LNCaP clone FGC (cell line): Measurements from ENCODE around the gene LCN10.

Experiments
- DNase-seq: peaks from one replicate; pipeline ENCODE4 v3.0.0-alpha.2; 2011; ENCODE audit warnings: low read depth
- H3K4me3 ChIP-seq: 2 replicates; pipeline ENCODE4 v1.5.1; 2011; ENCODE audit warnings: mild to moderate bottlenecking, low read depth, low read length, control low read depth
- TF ChIP-seq, protein P1 (sequence below): IDR thresholded peaks from 2 replicates; pipeline ENCODE4 v1.5.1; 2012; ENCODE audit warnings: mild to moderate bottlenecking; ENCODE audit not compliant: control insufficient read depth, insufficient read depth; ENCODE audit errors: extremely low read depth

The LCN10 gene

DNA sequence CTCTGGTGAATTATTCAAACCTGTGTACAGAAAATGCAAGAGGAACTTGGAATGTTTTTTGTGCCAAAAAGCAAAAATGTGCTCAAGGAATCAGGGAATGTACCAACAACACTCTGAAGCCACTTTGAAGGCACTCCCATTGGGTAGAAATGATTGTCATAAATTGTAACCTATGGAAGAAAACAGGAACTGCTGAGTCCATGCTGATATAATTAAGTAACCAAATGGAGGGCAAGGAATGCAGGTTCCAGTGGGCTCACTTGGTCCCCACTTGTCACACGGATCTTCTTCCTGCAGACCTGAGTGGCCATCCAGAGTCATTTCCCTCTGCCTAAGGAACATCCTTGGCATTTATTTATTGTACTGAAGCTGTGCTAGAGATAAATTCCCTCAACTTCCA is 8.5 kb upstream of the LCN10 start:
- no peak overlapping the region for H3K4me3 ChIP-seq
- TF ChIP-seq, protein P1, sequence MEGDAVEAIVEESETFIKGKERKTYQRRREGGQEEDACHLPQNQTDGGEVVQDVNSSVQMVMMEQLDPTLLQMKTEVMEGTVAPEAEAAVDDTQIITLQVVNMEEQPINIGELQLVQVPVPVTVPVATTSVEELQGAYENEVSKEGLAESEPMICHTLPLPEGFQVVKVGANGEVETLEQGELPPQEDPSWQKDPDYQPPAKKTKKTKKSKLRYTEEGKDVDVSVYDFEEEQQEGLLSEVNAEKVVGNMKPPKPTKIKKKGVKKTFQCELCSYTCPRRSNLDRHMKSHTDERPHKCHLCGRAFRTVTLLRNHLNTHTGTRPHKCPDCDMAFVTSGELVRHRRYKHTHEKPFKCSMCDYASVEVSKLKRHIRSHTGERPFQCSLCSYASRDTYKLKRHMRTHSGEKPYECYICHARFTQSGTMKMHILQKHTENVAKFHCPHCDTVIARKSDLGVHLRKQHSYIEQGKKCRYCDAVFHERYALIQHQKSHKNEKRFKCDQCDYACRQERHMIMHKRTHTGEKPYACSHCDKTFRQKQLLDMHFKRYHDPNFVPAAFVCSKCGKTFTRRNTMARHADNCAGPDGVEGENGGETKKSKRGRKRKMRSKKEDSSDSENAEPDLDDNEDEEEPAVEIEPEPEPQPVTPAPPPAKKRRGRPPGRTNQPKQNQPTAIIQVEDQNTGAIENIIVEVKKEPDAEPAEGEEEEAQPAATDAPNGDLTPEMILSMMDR: no peak
- DNase-seq: no peak

DNA sequence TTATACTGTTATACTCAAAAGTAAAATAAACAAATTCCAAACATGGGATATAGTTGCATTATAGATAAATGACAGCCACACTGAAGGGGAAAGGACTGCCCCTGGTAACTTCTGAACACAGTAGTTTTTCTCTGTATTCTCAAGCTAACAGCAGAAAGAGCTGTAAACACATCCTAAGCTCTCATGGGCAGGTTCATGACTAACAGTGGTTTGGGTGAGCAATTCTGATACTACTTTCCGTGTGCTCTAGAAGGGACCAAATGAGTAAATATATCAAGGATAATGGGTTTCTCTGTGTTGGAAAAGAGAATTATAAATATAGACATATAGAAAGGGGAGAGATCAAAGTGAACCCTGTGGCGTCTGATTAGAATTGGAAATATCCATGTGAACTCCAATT is 7.8 kb upstream of the LCN10 start:
- no peak for DNase-seq
- TF ChIP-seq, protein P1: no peak
- H3K4me3 ChIP-seq: no peak overlapping the region

DNA sequence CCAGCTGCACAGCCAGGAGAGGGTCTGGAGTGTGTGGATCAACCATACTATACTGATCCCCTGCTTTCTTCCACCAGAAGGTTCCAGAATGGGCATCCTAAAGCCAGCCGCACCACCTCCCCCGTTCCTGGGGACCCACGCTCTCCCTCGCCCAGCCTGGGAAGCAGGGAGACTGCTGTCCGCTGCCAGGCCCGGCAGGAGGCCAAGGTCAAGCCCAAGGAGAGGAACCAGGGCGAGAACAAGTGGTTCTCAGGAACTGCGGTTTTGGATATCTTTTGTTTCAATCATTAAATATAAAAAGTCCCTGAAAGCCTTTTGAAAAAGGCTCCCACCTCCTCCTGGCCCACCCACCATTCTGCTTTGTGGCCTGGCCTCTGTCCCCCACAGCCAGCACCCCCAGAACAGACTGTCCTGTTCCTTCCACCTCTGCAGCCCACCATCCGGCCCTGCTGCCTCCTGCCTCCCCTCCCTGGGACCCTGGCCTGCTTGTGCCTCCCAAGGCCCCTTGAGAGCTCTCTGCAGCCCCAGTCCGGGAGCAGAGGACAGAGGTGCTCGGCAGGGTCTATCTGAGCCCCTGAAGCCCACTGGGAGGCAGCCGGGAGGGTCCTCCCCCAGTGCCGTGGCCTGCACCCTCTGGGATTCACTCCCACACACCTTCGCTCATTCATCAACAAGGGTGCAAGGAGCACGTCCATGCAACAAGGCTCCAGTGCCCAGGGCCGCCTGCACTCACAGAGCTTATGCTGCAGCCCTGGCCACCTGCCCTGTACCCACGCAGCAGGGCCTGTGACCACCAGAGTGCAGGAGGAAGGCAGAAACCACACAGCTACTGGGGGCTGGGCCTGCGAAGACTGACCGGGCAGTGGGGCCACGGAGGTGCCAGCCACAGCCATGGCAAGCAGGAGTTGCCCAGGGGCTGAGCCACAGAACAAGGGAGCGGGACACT is 6.2 kb upstream of the LCN10 start:
- no peak for DNase-seq
- TF ChIP-seq, protein P1: no peak
- H3K4me3 ChIP-seq: no peak overlapping the region

DNA sequence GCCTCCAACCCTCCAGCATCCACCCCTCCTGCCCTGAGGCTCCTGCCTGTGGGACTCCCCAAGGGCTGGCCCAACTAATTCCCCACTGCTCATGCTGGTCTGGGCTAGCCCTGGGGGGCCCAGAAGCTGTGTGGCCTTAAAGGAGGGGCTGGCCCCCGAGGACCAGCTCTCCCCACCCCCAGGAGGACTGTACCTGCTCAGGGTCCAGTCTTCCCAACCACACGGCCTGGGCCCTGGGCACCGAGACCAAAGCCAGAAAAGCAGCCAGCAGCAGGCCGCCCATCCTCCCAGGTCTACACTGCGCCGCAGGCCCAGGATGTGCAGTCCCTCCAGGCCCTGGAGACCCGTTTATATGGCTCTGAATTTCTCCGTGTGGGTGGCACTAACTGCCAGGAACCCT is 5.5 kb upstream of the LCN10 start, which contains the start of gene LCN6:
TSS of gene LCN6 (minus strand) at position 325 of the 400 bp plus-strand sequence. CDS start at position 283, 42 bp downstream.
- H3K4me3 ChIP-seq: no peak within 1 kb of the TSS
- no peak for DNase-seq
- TF ChIP-seq, protein P1: no peak

DNA sequence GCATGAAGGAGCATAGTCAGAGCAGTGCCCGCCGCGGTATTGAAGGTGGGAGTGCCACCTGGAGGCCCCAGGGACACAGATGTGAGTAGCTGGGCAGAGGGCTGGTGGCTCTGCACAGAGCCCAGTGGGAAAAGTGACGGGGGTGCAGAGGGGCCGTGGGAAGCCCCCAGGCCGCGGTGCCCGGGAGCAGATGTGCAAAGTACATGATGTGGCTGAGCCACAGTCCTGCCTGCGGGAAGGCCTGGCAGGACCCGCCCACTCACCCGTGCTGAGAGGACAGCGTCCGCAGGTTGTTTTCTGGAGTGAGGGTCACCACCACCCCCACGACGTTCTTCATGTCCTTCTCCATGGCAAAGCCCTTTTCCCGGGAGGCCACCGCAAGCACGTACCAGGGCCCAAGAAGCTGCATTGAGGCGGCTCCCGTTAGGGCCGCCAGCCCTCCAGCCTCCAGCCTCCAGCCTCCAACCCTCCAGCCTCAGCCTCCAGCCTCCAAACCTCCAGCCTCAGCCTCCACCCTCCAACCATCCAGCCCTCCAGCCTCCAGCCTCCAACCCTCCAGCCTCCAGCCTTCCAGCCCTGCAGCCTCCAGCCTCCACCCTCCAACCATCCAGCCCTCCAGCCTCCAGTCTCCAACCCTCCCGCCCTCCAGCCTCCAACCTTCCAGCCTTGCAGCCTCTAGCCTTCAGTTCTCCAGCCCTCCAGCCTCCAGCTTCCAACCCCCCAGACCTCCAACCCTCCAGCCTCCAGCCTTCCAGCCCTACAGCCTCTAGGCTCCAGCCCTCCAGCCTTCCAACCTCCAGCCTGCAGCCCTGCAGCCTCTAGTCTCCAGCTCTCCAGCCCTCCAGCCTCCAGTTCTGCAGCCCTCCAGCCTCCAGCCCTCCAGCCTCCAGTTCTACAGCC is 4.7 kb upstream of the LCN10 start:
- H3K4me3 ChIP-seq: no peak overlapping the region
- TF ChIP-seq, protein P1: no peak
- no peak for DNase-seq

DNA sequence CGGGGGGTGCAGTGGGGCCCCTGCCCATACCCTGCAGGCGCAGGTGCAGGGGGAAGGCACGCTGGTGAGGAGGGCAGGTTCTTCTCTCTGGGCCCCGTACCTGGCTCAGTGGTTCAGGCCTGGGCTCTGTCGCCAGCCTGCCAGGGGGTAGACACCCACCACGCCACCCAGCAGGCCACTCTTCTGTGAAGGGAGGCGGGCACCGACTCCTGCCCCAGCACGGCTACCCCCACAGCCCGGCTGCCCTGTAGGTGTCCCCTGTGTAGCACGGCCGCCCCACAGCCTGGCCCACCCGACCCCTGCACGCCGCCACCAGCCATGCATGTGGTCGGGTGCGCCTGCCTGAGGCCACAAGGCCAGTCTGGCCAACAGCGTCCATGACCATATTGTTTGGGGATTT is 3.9 kb upstream of the LCN10 start:
- TF ChIP-seq, protein P1: no peak
- no peak overlapping the region for H3K4me3 ChIP-seq
- DNase-seq: no peak
